Neuronal stem cell (in vitro differentiated cells): ENCODE data around the gene CD300E.

Experiments used
- DNase-seq: peaks from one replicate; pipeline ENCODE4 v3.0.0-alpha.2; 2013; ENCODE audit warnings: low spot score
- H2AFZ ChIP-seq: one replicate; pipeline ENCODE4 v1.6.1; 2013; ENCODE audit warnings: mild to moderate bottlenecking, low read length, inconsistent platforms
- H2AK5ac ChIP-seq: 2 replicates; pipeline ENCODE4 v1.6.1; 2013; ENCODE audit warnings: low read depth, mild to moderate bottlenecking, inconsistent platforms, low read length, moderate library complexity, mixed read lengths
- H2BK120ac ChIP-seq: 2 replicates; pipeline ENCODE4 v1.6.1; 2013; ENCODE audit warnings: low read depth, mild to moderate bottlenecking, inconsistent platforms, low read length, moderate library complexity, mixed read lengths
- H2BK12ac ChIP-seq: one replicate; pipeline ENCODE4 v1.6.1; 2013; ENCODE audit warnings: low read length, inconsistent platforms
- H2BK15ac ChIP-seq: 2 replicates; pipeline ENCODE4 v1.6.1; 2013; ENCODE audit warnings: mild to moderate bottlenecking, low read length, inconsistent platforms, mixed read lengths
- H2BK5ac ChIP-seq: one replicate; pipeline ENCODE4 v1.6.1; 2013; ENCODE audit warnings: inconsistent platforms, mild to moderate bottlenecking, low read length, moderate library complexity
- H3K14ac ChIP-seq: one replicate; pipeline ENCODE4 v1.6.1; 2013; ENCODE audit warnings: low read length, inconsistent platforms
- H3K18ac ChIP-seq: 2 replicates; pipeline ENCODE4 v1.6.1; 2013; ENCODE audit warnings: low read length, inconsistent platforms
- H3K23ac ChIP-seq: 2 replicates; pipeline ENCODE4 v1.6.1; 2013; ENCODE audit warnings: low read depth, mild to moderate bottlenecking, mixed read lengths, low read length, inconsistent platforms; ENCODE audit not compliant: poor library complexity
- H3K27ac ChIP-seq: replicated peaks from 3 replicates; pipeline ENCODE4 v1.5.1; 2013; ENCODE audit warnings: low read length, inconsistent platforms
- H3K27me3 ChIP-seq, 3 experiments: 2 replicates each; pipeline ENCODE4 v1.6.1; 2013; ENCODE audit warnings: low read length in 3 of 3, mild to moderate bottlenecking in 2 of 3, inconsistent platforms in 1 of 3, low read depth in 1 of 3, mixed read lengths in 1 of 3, moderate library complexity in 1 of 3; ENCODE audit not compliant: control insufficient read depth in 3 of 3, insufficient read depth in 3 of 3
- H3K36me3 ChIP-seq, 2 donors: replicated peaks in 1 of 2; 2 replicates each; pipeline ENCODE4 v1.6.1; 2013; ENCODE audit warnings: low read length in 2 of 2; ENCODE audit not compliant: control insufficient read depth in 2 of 2, insufficient read depth in 2 of 2
- H3K4ac ChIP-seq: 2 replicates; pipeline ENCODE4 v1.6.1; 2013; ENCODE audit warnings: inconsistent platforms, mild to moderate bottlenecking, low read length, moderate library complexity
- H3K4me1 ChIP-seq, 2 donors: 1 replicate in 1 of 2; 2 replicates in 1 of 2; pipeline ENCODE4 v1.6.1; 2013; ENCODE audit warnings: low read length in 2 of 2, low read depth in 1 of 2; ENCODE audit not compliant: control insufficient read depth in 2 of 2, insufficient read depth in 1 of 2
- H3K4me2 ChIP-seq: one replicate; pipeline ENCODE4 v1.6.1; 2013; ENCODE audit warnings: mild to moderate bottlenecking, low read length, inconsistent platforms; ENCODE audit not compliant: insufficient read depth, poor library complexity, severe bottlenecking
- H3K4me3 ChIP-seq, 2 donors: 2 replicates each; pipeline ENCODE4 v1.5.1; 2013; ENCODE audit warnings: low read length in 2 of 2, mild to moderate bottlenecking in 2 of 2, inconsistent platforms in 1 of 2, moderate library complexity in 1 of 2
- H3K79me1 ChIP-seq: one replicate; pipeline ENCODE4 v1.6.1; 2013; ENCODE audit warnings: low read depth, mild to moderate bottlenecking, inconsistent platforms, low read length, moderate library complexity
- H3K9ac ChIP-seq: one replicate; pipeline ENCODE4 v1.6.1; 2013; ENCODE audit warnings: mild to moderate bottlenecking, low read depth, low read length, inconsistent platforms; ENCODE audit not compliant: poor library complexity
- H3K9me3 ChIP-seq, 2 donors: replicated peaks in 1 of 2; 2 replicates each; pipeline versions ENCODE3 to v1.6.1; 2013; ENCODE audit warnings: low read length in 2 of 2, mild to moderate bottlenecking in 2 of 2, inconsistent platforms in 1 of 2, low read depth in 1 of 2, mixed read lengths in 1 of 2, moderate library complexity in 1 of 2; ENCODE audit not compliant: control insufficient read depth in 2 of 2, insufficient read depth in 1 of 2
- H4K8ac ChIP-seq: one replicate; pipeline ENCODE4 v1.6.1; 2013; ENCODE audit warnings: low read depth, mild to moderate bottlenecking, inconsistent platforms, low read length, moderate library complexity
- H4K91ac ChIP-seq: one replicate; pipeline ENCODE4 v1.6.1; 2013; ENCODE audit warnings: low read length, low read depth, mild to moderate bottlenecking, inconsistent platforms; ENCODE audit not compliant: poor library complexity
- WGBS, 2 donors: extraction: QIAGEN DNeasy Blood & Tissue Kit; methylation state at CpG; one replicate each; pipeline ENCODE4 v1.1.7; 2013; ENCODE audit warnings: missing lambda C conversion rate in 2 of 2, mixed read lengths in 1 of 2; ENCODE audit not compliant: insufficient read length in 2 of 2, insufficient replicate concordance in 1 of 2; ENCODE audit errors: extremely low coverage in 2 of 2; 5-methylcytosine and 5-hydroxymethylcytosine counted together

Gene CD300E

DNA sequence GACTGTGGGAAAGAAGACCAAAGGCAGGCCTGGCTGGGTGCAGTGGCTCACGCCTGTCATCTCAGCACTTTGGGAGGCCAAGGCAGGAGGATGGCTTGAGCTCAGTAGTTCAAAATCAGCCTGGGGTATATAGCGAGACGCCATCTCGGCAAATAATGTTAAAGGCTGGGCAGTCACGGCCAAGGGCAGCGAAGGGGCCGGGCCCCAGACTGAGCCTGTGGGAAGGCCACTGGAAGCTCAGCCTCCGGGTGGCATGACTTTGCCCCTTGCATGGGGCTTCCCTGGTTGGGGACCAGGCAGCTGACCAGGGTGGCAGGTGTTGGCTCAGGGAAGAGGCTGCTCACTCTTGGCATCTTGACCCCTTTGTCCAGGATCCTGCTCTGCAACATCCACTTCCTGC is 17.5 kb downstream of the CD300E start:
- H3K4me1 ChIP-seq = no peaks in the 10 kb centered on the region
- H4K8ac ChIP-seq = no peak overlapping the region
- no peak overlapping the region for H2BK15ac ChIP-seq
- no peak overlapping the region for H2BK12ac ChIP-seq
- H3K27ac ChIP-seq = no peak overlapping the region
- peak overlapping the region; percentile 25 for H3K14ac ChIP-seq
- peaks cover 0 to 24% (median 0%) of the 10 kb centered on the region in 3 experiments for H3K27me3 ChIP-seq
- no peak overlapping the region for H3K4ac ChIP-seq
- H3K9ac ChIP-seq = no peak overlapping the region
- no peak overlapping the region for H4K91ac ChIP-seq
- H2AK5ac ChIP-seq = no peak overlapping the region
- no peak for DNase-seq
- no CpG with 5 or more reads among the region's 8 CpGs for WGBS, 2 donors
- no peak overlapping the region for H3K18ac ChIP-seq
- H2AFZ ChIP-seq = no peak overlapping the region
- no peak overlapping the region for H2BK120ac ChIP-seq
- H3K4me2 ChIP-seq = no peak overlapping the region
- H3K23ac ChIP-seq = no peak overlapping the region
- no peaks in the 10 kb centered on the region for H3K79me1 ChIP-seq
- no peaks in the 10 kb centered on the region for H3K36me3 ChIP-seq
- H2BK5ac ChIP-seq = no peak overlapping the region
- H3K4me3 ChIP-seq = no peak overlapping the region
- H3K9me3 ChIP-seq = no peaks in the 10 kb centered on the region

DNA sequence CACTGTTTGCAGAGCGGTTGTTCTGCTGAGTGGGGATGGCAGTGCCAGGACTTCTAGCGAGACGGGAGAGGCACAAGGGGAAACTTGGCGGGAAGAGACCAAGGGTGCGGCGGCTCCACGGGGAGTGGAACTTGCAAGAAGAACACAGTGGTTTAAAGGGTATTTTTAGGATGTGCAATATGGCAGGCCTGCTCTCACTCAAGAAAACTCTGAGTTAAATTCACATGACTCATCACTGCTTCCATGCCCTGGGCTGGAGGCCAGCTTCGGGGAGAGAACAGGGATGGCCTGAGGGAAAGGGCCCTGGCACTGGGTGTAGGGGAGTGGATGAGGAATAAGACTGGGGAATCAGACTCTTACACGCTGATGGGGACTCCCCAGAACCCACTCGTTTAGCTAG is 18.2 kb downstream of the CD300E start:
- H2AK5ac ChIP-seq = no peak overlapping the region
- no peak overlapping the region for H2AFZ ChIP-seq
- no peak overlapping the region for H4K8ac ChIP-seq
- H2BK120ac ChIP-seq = no peak overlapping the region
- no peaks in the 10 kb centered on the region for H3K9me3 ChIP-seq
- H2BK5ac ChIP-seq = no peak overlapping the region
- no peak overlapping the region for H3K14ac ChIP-seq
- H3K4me1 ChIP-seq = no peaks in the 10 kb centered on the region
- H3K9ac ChIP-seq = no peak overlapping the region
- H3K4ac ChIP-seq = no peak overlapping the region
- H3K36me3 ChIP-seq = no peaks in the 10 kb centered on the region
- H3K18ac ChIP-seq = no peak overlapping the region
- no CpG with 5 or more reads among the region's 10 CpGs for WGBS, 2 donors
- no peak overlapping the region for H3K4me2 ChIP-seq
- no peak overlapping the region for H4K91ac ChIP-seq
- H3K27ac ChIP-seq = no peak overlapping the region
- no peak overlapping the region for H2BK12ac ChIP-seq
- peaks cover 0 to 30% (median 0%) of the 10 kb centered on the region in 3 experiments for H3K27me3 ChIP-seq
- H3K4me3 ChIP-seq = no peak overlapping the region
- no peak overlapping the region for H2BK15ac ChIP-seq
- H3K23ac ChIP-seq = no peak overlapping the region
- DNase-seq = no peak
- H3K79me1 ChIP-seq = no peaks in the 10 kb centered on the region

DNA sequence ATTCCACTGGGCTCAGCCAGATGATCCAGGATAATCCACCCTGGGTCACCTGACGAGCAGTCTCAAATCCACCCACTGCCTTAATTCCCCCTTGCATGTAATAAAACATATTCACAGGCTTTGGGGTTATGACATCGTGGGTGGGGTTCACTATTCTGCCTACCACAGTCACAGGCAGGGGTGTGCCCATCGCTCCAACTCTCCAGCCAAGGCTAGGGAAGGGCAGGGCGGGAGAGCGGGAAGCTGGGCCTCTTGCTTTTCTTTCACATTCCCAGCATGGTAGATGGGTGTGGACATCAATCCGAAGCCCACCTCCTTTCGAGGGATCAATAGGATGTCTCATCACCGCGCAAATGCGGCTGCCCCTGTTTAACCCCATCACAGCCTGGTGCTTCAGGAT is 18.8 kb downstream of the CD300E start:
- no peak overlapping the region for H3K27ac ChIP-seq

DNA sequence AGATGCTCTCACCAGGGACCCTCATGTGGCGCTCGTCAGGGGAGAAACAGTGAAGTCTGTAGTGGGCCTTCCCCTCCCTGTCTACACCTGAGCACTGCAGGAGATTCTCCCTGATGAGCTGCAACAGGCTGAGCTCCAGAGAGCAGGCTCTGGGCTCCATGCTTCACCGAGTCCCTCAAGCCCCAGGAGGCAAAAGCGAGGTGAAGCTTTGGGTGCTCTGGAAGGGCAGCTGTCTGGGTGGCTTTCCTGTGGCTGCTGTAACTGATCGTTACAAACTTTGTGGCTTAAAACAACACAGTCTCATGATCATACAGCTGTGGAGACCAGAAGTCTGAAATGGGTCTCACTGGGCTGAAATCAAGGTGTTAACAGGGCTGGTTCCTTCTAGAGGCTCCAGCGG is 19.3 kb downstream of the CD300E start:
- no peak for DNase-seq
- H2BK120ac ChIP-seq = no peak overlapping the region
- H3K27ac ChIP-seq = no peak overlapping the region
- peak overlapping the region; percentile 1 for H3K23ac ChIP-seq
- no peaks in the 10 kb centered on the region for H3K79me1 ChIP-seq
- H3K4me2 ChIP-seq = no peak overlapping the region
- no peak overlapping the region for H4K8ac ChIP-seq
- no peaks in the 10 kb centered on the region for H3K9me3 ChIP-seq
- no peak overlapping the region for H3K18ac ChIP-seq
- H3K9ac ChIP-seq = no peak overlapping the region
- no peaks in the 10 kb centered on the region for H3K36me3 ChIP-seq
- no peak overlapping the region for H2AFZ ChIP-seq
- no peak overlapping the region for H3K4ac ChIP-seq
- H4K91ac ChIP-seq = no peak overlapping the region
- H3K4me3 ChIP-seq = no peak overlapping the region
- H3K14ac ChIP-seq = no peak overlapping the region
- H2AK5ac ChIP-seq = no peak overlapping the region
- WGBS, 2 donors = no CpG with 5 or more reads among the region's 6 CpGs
- H3K27me3 ChIP-seq = peaks cover 0 to 33% (median 0%) of the 10 kb centered on the region in 3 experiments
- H2BK12ac ChIP-seq = no peak overlapping the region
- no peak overlapping the region for H2BK15ac ChIP-seq
- no peak overlapping the region for H2BK5ac ChIP-seq
- H3K4me1 ChIP-seq = no peaks in the 10 kb centered on the region

More for the DNA sequence above, 18.8 kb downstream of the CD300E start:
- H3K4me3 ChIP-seq = no peak overlapping the region
- no peaks in the 10 kb centered on the region for H3K36me3 ChIP-seq
- no peaks in the 10 kb centered on the region for H3K79me1 ChIP-seq
- peaks cover 0 to 30% (median 0%) of the 10 kb centered on the region in 3 experiments for H3K27me3 ChIP-seq
- no peak overlapping the region for H2BK5ac ChIP-seq
- no peak overlapping the region for H3K4ac ChIP-seq
- no peaks in the 10 kb centered on the region for H3K4me1 ChIP-seq
- no peak overlapping the region for H4K91ac ChIP-seq
- H3K9ac ChIP-seq = no peak overlapping the region
- H2BK120ac ChIP-seq = no peak overlapping the region
- DNase-seq = no peak
- no peak overlapping the region for H2AK5ac ChIP-seq
- H3K9me3 ChIP-seq = no peaks in the 10 kb centered on the region
- no CpG with 5 or more reads among the region's 10 CpGs for WGBS, 2 donors
- no peak overlapping the region for H3K23ac ChIP-seq
- no peak overlapping the region for H2BK12ac ChIP-seq
- no peak overlapping the region for H3K4me2 ChIP-seq
- H2AFZ ChIP-seq = no peak overlapping the region
- H4K8ac ChIP-seq = no peak overlapping the region
- H3K14ac ChIP-seq = peak overlapping the region; percentile 25
- H2BK15ac ChIP-seq = no peak overlapping the region
- H3K18ac ChIP-seq = no peak overlapping the region
